SK-N-MC (cell line): ENCODE data around the gene RIC3.

Source experiments
- DNase-seq: peaks from one replicate; pipeline ENCODE4 v3.0.0-alpha.2; 2011; ENCODE audit warnings: low read depth, low spot score
- H3K27ac ChIP-seq: fragments of 200-600 bp; sonication (generic); 2 replicates; pipeline ENCODE4 v1.5.1; 2016; ENCODE audit warnings: mixed run types
- H3K36me3 ChIP-seq: fragments of 200-600 bp; sonication (generic); 2 replicates; pipeline ENCODE4 v1.6.1; 2017; ENCODE audit warnings: antibody characterized with exemption, low read length, mixed read lengths; ENCODE audit not compliant: insufficient read depth
- H3K4me3 ChIP-seq: fragments of 200-600 bp; sonication (generic); 2 replicates; pipeline ENCODE4 v1.5.1; 2016
- H3K9ac ChIP-seq: fragments of 200-600 bp; sonication (generic); 2 replicates; pipeline ENCODE4 v1.8.0; 2017; ENCODE audit warnings: mixed run types, mixed read lengths; ENCODE audit not compliant: insufficient read length
- H3K9me3 ChIP-seq: fragments of 200-600 bp; sonication (generic); 2 replicates; pipeline ENCODE4 v1.6.1; 2017; ENCODE audit warnings: low read depth, mild to moderate bottlenecking, antibody characterized with exemption, low read length, moderate library complexity, mixed read lengths
- EZH2 ChIP-seq: fragments of 200-600 bp; sonication (generic); IDR thresholded peaks from one replicate; pipeline ENCODE4 v1.6.1; 2017; ENCODE audit warnings: antibody characterized with exemption
- FOXP2 ChIP-seq: optimal IDR thresholded peaks from 2 replicates; pipeline ENCODE3; 2011; ENCODE audit warnings: mild to moderate bottlenecking, moderate library complexity; ENCODE audit not compliant: insufficient read depth; ENCODE audit errors: extremely low read length, control extremely low read depth
- POLR2AphosphoS5 ChIP-seq: IDR thresholded peaks from 2 replicates; pipeline ENCODE4 v1.6.1; 2012; ENCODE audit warnings: mild to moderate bottlenecking, low read depth, low read length, borderline replicate concordance

RIC3 gene

GRCh38 chr11:8066036-8066910, 102.6 kb downstream of the RIC3 start:
- no peak overlapping the region for H3K9ac ChIP-seq
- no peak overlapping the region for H3K4me3 ChIP-seq
- no peak overlapping the region for H3K27ac ChIP-seq
- no peak for DNase-seq
- TF ChIP-seq FOXP2 (no peak), EZH2 (no peak), POLR2AphosphoS5 (no peak)
- no peaks in the 10 kb centered on the region for H3K9me3 ChIP-seq
- H3K36me3 ChIP-seq: no peaks in the 10 kb centered on the region

GRCh38 chr11:8065031-8065430, 103.8 kb downstream of the RIC3 start:
- TF ChIP-seq EZH2 (no peak), POLR2AphosphoS5 (no peak), FOXP2 (no peak)
- Histone ChIP-seq H3K9ac (no peak overlapping the region), H3K4me3 (no peak overlapping the region), H3K27ac (no peak overlapping the region), H3K9me3 (no peaks in the 10 kb centered on the region), H3K36me3 (no peaks in the 10 kb centered on the region)
- no peak for DNase-seq

GRCh38 chr11:8063324-8063723, 105.5 kb downstream of the RIC3 start:
- H3K4me3 ChIP-seq: no peak overlapping the region
- no peak overlapping the region for H3K9ac ChIP-seq
- no peaks in the 10 kb centered on the region for H3K9me3 ChIP-seq
- H3K27ac ChIP-seq: no peak overlapping the region
- TF ChIP-seq POLR2AphosphoS5: no peak
- H3K36me3 ChIP-seq: no peaks in the 10 kb centered on the region
- no peak for DNase-seq

GRCh38 chr11:8062781-8063257, 106.0 kb downstream of the RIC3 start:
- no peak overlapping the region for H3K4me3 ChIP-seq
- no peak for TF ChIP-seq EZH2
- no peak for TF ChIP-seq POLR2AphosphoS5
- TF ChIP-seq FOXP2: no peak
- H3K27ac ChIP-seq: no peak overlapping the region
- no peak overlapping the region for H3K9ac ChIP-seq
- H3K36me3 ChIP-seq: no peaks in the 10 kb centered on the region
- no peak for DNase-seq
- H3K9me3 ChIP-seq: no peaks in the 10 kb centered on the region

GRCh38 chr11:8061555-8062428, 107.0 kb downstream of the RIC3 start:
- no peak overlapping the region for H3K27ac ChIP-seq
- H3K4me3 ChIP-seq: no peak overlapping the region
- no peak for TF ChIP-seq POLR2AphosphoS5
- TF ChIP-seq EZH2: no peak
- no peak for TF ChIP-seq FOXP2
- no peaks in the 10 kb centered on the region for H3K9me3 ChIP-seq
- no peak overlapping the region for H3K9ac ChIP-seq
- no peak for DNase-seq
- H3K36me3 ChIP-seq: no peaks in the 10 kb centered on the region

- H3K9ac ChIP-seq: no peak overlapping the region
- no peak overlapping the region for H3K4me3 ChIP-seq
- H3K9me3 ChIP-seq: no peaks in the 10 kb centered on the region
- no peaks in the 10 kb centered on the region for H3K36me3 ChIP-seq
- TF ChIP-seq FOXP2 (no peak), EZH2 (no peak), POLR2AphosphoS5 (no peak)
- no peak overlapping the region for H3K27ac ChIP-seq
- no peak for DNase-seq
Measured at GRCh38 chr11:8060801-8061554, 107.8 kb downstream of the RIC3 start.

GRCh38 chr11:8060146-8060719, 108.6 kb downstream of the RIC3 start:
- Histone ChIP-seq H3K36me3 (no peaks in the 10 kb centered on the region), H3K27ac (no peak overlapping the region), H3K9ac (no peak overlapping the region), H3K9me3 (no peaks in the 10 kb centered on the region), H3K4me3 (no peak overlapping the region)
- no peak for DNase-seq
- no peak for TF ChIP-seq POLR2AphosphoS5

- no peak for TF ChIP-seq FOXP2
- no peak for TF ChIP-seq POLR2AphosphoS5
- TF ChIP-seq EZH2: no peak
- Histone ChIP-seq H3K9me3 (no peaks in the 10 kb centered on the region), H3K4me3 (no peak overlapping the region), H3K36me3 (no peaks in the 10 kb centered on the region), H3K9ac (no peak overlapping the region), H3K27ac (no peak overlapping the region)
- no peak for DNase-seq
Measured at GRCh38 chr11:8059571-8060011, 109.2 kb downstream of the RIC3 start.
